HFFc6 (cell line): ENCODE measurements around the gene ATP4B. TPM values are rescaled to one million over a fixed set of nuclear protein-coding genes. Genes with fewer than 3 reads are reported as not detected.
"Not testable (repeated sequence)": the region's sequence is repeated elsewhere in the genome, so short reads cannot be mapped to it uniquely, and the experiment has no call there.

Experiments used
- DNase-seq: peaks from one replicate; pipeline ENCODE4 v3.0.0-alpha.2; 2018
- H3K27ac Mint-ChIP-seq: 2 replicates; pipeline ENCODE4 v1.8.0; 2020; ENCODE audit warnings: mild to moderate bottlenecking, mixed read lengths
- H3K27me3 Mint-ChIP-seq: 2 replicates; pipeline ENCODE4 v1.8.0; 2021; ENCODE audit warnings: mild to moderate bottlenecking, moderate library complexity, mixed read lengths; ENCODE audit not compliant: insufficient read depth
- H3K36me3 Mint-ChIP-seq: 2 replicates; pipeline ENCODE4 v1.8.0; 2021; ENCODE audit warnings: low read depth, mixed read lengths
- H3K4me1 Mint-ChIP-seq: 2 replicates; pipeline ENCODE4 v1.8.0; 2020; ENCODE audit warnings: low read depth, mixed read lengths
- H3K4me3 Mint-ChIP-seq: 2 replicates; pipeline ENCODE4 v1.8.0; 2020; ENCODE audit warnings: mild to moderate bottlenecking, moderate library complexity, mixed read lengths
- H3K9me3 Mint-ChIP-seq: 2 replicates; pipeline ENCODE4 v1.8.0; 2020; ENCODE audit warnings: mild to moderate bottlenecking, mixed read lengths
- CTCF ChIP-seq: fragments of 200-600 bp; sonication (generic); IDR thresholded peaks from 2 replicates; pipeline ENCODE4 v1.5.0; 2021; ENCODE audit warnings: antibody characterized with exemption, mild to moderate bottlenecking
- total RNA-seq, 6 experiments: library from RNA; stranded (reverse); fragmentation: NEBNext Ultra II Directional; extraction: Animal tissue kit (Norgen Biotek cat#: 25700); gene quantifications; 2 replicates in 1 of 6; 3 replicates in 5 of 6; pipeline ENCODE4 v1.2.3, GENCODE V29; 2021

The ATP4B gene
- total RNA-seq, 6 experiments from 2014 or later = not detected

- H3K27ac Mint-ChIP-seq = no peak overlapping the region
- H3K4me3 Mint-ChIP-seq = no peak overlapping the region
- H3K9me3 Mint-ChIP-seq = peaks cover 4% of the 10 kb centered on the region
- TF ChIP-seq CTCF = no peak
- no peak for DNase-seq
- peaks cover 47% of the 10 kb centered on the region for H3K36me3 Mint-ChIP-seq
- peaks cover 6% of the 10 kb centered on the region for H3K27me3 Mint-ChIP-seq
- H3K4me1 Mint-ChIP-seq = peaks cover 15% of the 10 kb centered on the region
Observed at GRCh38 chr13:113630296-113630695, 27.7 kb downstream of the ATP4B start.

GRCh38 chr13:113629866-113630265 is 28.1 kb downstream of the ATP4B start:
- no peak for TF ChIP-seq CTCF
- DNase-seq = no peak
- Mint-ChIP-seq H3K4me1 (peaks cover 15% of the 10 kb centered on the region), H3K9me3 (peaks cover 4% of the 10 kb centered on the region), H3K4me3 (no peak overlapping the region), H3K27ac (no peak overlapping the region), H3K36me3 (peaks cover 45% of the 10 kb centered on the region), H3K27me3 (peaks cover 6% of the 10 kb centered on the region)

- Mint-ChIP-seq H3K27me3 (peaks cover 14% of the 10 kb centered on the region), H3K9me3 (peaks cover 4% of the 10 kb centered on the region), H3K4me1 (peaks cover 15% of the 10 kb centered on the region), H3K4me3 (no peak overlapping the region), H3K27ac (no peak overlapping the region), H3K36me3 (peaks cover 42% of the 10 kb centered on the region)
- no peak for TF ChIP-seq CTCF
- DNase-seq = no peak
Observed at GRCh38 chr13:113628291-113629270, 29.4 kb downstream of the ATP4B start.

GRCh38 chr13:113627136-113627535 is 30.9 kb downstream of the ATP4B start:
- peak overlapping the region; percentile 64 for H3K27ac Mint-ChIP-seq
- peaks cover 33% of the 10 kb centered on the region for H3K36me3 Mint-ChIP-seq
- peaks cover 4% of the 10 kb centered on the region for H3K9me3 Mint-ChIP-seq
- peaks cover 15% of the 10 kb centered on the region for H3K4me1 Mint-ChIP-seq
- no peak for TF ChIP-seq CTCF
- peak overlapping the region; percentile 60 for H3K4me3 Mint-ChIP-seq
- DNase-seq = no peak
- H3K27me3 Mint-ChIP-seq = peaks cover 14% of the 10 kb centered on the region

- Mint-ChIP-seq H3K4me3 (peak overlapping the region; percentile 84), H3K9me3 (peaks cover 4% of the 10 kb centered on the region), H3K36me3 (peaks cover 30% of the 10 kb centered on the region), H3K4me1 (peaks cover 16% of the 10 kb centered on the region), H3K27me3 (peaks cover 14% of the 10 kb centered on the region), H3K27ac (peak overlapping the region; percentile 84)
- peak; percentile 65 for DNase-seq
- no peak for TF ChIP-seq CTCF
Observed at GRCh38 chr13:113625965-113626721, 31.9 kb downstream of the ATP4B start.

- peaks cover 34% of the 10 kb centered on the region for H3K36me3 Mint-ChIP-seq
- DNase-seq, H3K9me3 Mint-ChIP-seq, H3K4me3 Mint-ChIP-seq: not testable (repeated sequence)
- H3K27me3 Mint-ChIP-seq = peaks cover 14% of the 10 kb centered on the region
- peak overlapping the region; percentile 26; the same call in 1 of the 2 replicates for H3K27ac Mint-ChIP-seq
- peaks cover 23% of the 10 kb centered on the region for H3K4me1 Mint-ChIP-seq
Observed at GRCh38 chr13:113624640-113625304, 33.2 kb downstream of the ATP4B start.
